GM18520 (cell line): ENCODE data around the gene LSR.

Source experiments
- ATAC-seq: cut with Tn5 transposase; IDR thresholded peaks from one replicate; pipeline ENCODE4 v1.9.1; 2021; ENCODE audit not compliant: unreplicated experiment

The LSR gene

GRCh38 chr19:35298561-35298972 lies 49.8 kb downstream of the LSR start:
- ATAC-seq = no peak

- no peak for ATAC-seq
These were observed 50.9 kb downstream of the LSR start for GRCh38 chr19:35299523-35300338.

GRCh38 chr19:35300339-35300649 lies 51.5 kb downstream of the LSR start:
- ATAC-seq = no peak

GRCh38 chr19:35301961-35302360 lies 53.2 kb downstream of the LSR start:
- ATAC-seq = no peak

- no peak for ATAC-seq
These were observed 53.6 kb downstream of the LSR start for GRCh38 chr19:35302446-35302845.

- no peak for ATAC-seq
These were observed 54.6 kb downstream of the LSR start for GRCh38 chr19:35303357-35303915.

- ATAC-seq = no peak
These were observed 55.2 kb downstream of the LSR start for GRCh38 chr19:35304036-35304435.

GRCh38 chr19:35305181-35305580 lies 56.4 kb downstream of the LSR start:
- ATAC-seq = no peak

GRCh38 chr19:35306473-35307246 lies 57.9 kb downstream of the LSR start:
- ATAC-seq = no peak

- ATAC-seq = no peak
These were observed 59.1 kb downstream of the LSR start for GRCh38 chr19:35307931-35308330.

- no peak for ATAC-seq
These were observed 60.1 kb downstream of the LSR start for GRCh38 chr19:35308910-35309309.

- no peak for ATAC-seq
These were observed 60.9 kb downstream of the LSR start for GRCh38 chr19:35309481-35310279.

GRCh38 chr19:35310331-35310730 lies 61.5 kb downstream of the LSR start:
- ATAC-seq = no peak

- ATAC-seq = no peak
These were observed 62.1 kb downstream of the LSR start for GRCh38 chr19:35310811-35311465.

GRCh38 chr19:35311901-35312665 lies 63.3 kb downstream of the LSR start:
- no peak for ATAC-seq

GRCh38 chr19:35313587-35313986 lies 64.8 kb downstream of the LSR start:
- ATAC-seq = no peak

GRCh38 chr19:35314031-35314430 lies 65.2 kb downstream of the LSR start:
- no peak for ATAC-seq

- no peak for ATAC-seq
These were observed 66.2 kb downstream of the LSR start for GRCh38 chr19:35314858-35315470.

GRCh38 chr19:35315883-35316282 lies 67.1 kb downstream of the LSR start:
- no peak for ATAC-seq

- ATAC-seq = no peak
These were observed 67.8 kb downstream of the LSR start for GRCh38 chr19:35316560-35316959.
